ENCODE data around the gene NAGLU. TPM values are rescaled to one million over a fixed set of nuclear protein-coding genes. Genes with fewer than 3 reads are reported as not detected.
A peak's percentile ranks its signal among the peaks of the same experiment; 100 is the strongest.

The NAGLU gene
- total and polyA plus RNA-seq, 2 of the 13 experiments (the other 11 are each of a cell fraction or from before 2014, with no cell fraction given) = 28.2 to 40.1 TPM

DNA sequence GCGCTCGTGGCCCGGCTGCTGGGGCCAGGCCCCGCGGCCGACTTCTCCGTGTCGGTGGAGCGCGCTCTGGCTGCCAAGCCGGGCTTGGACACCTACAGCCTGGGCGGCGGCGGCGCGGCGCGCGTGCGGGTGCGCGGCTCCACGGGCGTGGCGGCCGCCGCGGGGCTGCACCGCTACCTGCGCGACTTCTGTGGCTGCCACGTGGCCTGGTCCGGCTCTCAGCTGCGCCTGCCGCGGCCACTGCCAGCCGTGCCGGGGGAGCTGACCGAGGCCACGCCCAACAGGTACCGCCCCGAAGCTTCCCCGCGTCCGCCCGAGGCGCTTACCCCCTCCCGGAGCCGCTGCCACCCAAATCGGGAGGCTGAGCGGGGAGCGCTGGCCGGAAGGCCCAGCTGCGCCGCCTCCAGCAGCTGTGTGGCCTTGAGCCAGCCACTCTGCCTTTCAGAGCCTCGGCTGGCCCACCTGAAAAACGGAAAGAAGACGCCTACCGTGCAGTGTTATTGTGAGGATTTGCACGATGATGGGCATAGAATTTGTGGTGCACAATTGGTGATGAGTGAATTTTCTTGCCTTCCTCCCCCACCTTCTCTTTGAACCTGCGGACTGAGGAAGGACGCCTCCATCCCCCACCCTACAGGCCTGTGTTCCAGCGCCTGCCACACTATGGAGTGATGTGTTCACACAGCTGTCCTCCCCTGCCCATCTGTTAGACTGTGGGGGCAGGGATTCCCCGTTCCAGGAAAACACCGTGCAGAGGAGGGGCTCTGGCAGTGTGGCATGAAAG lies 523 bp downstream of the NAGLU start (continued):
- TF ChIP-seq, protein P1, sequence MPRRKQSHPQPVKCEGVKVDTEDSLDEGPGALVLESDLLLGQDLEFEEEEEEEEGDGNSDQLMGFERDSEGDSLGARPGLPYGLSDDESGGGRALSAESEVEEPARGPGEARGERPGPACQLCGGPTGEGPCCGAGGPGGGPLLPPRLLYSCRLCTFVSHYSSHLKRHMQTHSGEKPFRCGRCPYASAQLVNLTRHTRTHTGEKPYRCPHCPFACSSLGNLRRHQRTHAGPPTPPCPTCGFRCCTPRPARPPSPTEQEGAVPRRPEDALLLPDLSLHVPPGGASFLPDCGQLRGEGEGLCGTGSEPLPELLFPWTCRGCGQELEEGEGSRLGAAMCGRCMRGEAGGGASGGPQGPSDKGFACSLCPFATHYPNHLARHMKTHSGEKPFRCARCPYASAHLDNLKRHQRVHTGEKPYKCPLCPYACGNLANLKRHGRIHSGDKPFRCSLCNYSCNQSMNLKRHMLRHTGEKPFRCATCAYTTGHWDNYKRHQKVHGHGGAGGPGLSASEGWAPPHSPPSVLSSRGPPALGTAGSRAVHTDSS (CRISPR knock-in tag; conservative IDR thresholded peaks at IDR 0.05) = no peak
- no peak for TF ChIP-seq ZFP90 (CRISPR knock-in tag; IDR thresholded peaks at IDR 0.05; ENCODE audit: borderline replicate concordance)
- no peak for TF ChIP-seq SMARCE1 (IDR thresholded peaks at IDR 0.05; ENCODE audit: borderline replicate concordance)
- peak; percentile 60 for TF ChIP-seq TAF1 (CRISPR knock-in tag; IDR thresholded peaks at IDR 0.05)
- peak; percentile 74; the same call in 1 of the 2 replicates for TF ChIP-seq HES4 (CRISPR knock-in tag; IDR thresholded peaks at IDR 0.05; ENCODE audit: borderline replicate concordance)
- no peak for TF ChIP-seq ZNF775 (CRISPR knock-in tag; IDR thresholded peaks at IDR 0.05; ENCODE audit: borderline replicate concordance)
- TF ChIP-seq PATZ1 (CRISPR knock-in tag; IDR thresholded peaks at IDR 0.05) = peak; percentile 95
- TF ChIP-seq PHF8 (CRISPR knock-in tag; IDR thresholded peaks at IDR 0.05) = peak; percentile 77
- TF ChIP-seq, protein P2, sequence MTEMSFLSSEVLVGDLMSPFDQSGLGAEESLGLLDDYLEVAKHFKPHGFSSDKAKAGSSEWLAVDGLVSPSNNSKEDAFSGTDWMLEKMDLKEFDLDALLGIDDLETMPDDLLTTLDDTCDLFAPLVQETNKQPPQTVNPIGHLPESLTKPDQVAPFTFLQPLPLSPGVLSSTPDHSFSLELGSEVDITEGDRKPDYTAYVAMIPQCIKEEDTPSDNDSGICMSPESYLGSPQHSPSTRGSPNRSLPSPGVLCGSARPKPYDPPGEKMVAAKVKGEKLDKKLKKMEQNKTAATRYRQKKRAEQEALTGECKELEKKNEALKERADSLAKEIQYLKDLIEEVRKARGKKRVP (CRISPR knock-in tag; IDR thresholded peaks at IDR 0.05) = no peak
- peak; percentile 65; the same call in 1 of the 2 replicates for TF ChIP-seq ZBTB34 (CRISPR knock-in tag; IDR thresholded peaks at IDR 0.05)
- TF ChIP-seq DNMT1 (CRISPR knock-in tag; IDR thresholded peaks at IDR 0.05) = no peak
- TF ChIP-seq KLF15 (CRISPR knock-in tag; IDR thresholded peaks at IDR 0.05; ENCODE audit: borderline replicate concordance) = no peak
- TF ChIP-seq ZKSCAN5 (CRISPR knock-in tag; IDR thresholded peaks at IDR 0.05) = no peak
- TF ChIP-seq ZNF546 (CRISPR knock-in tag; conservative IDR thresholded peaks at IDR 0.05) = peak; percentile 80
- 0 out of 2 replicates have a peak, but pooled peaks have one; percentile 28 for TF ChIP-seq ZNF879 (CRISPR knock-in tag; IDR thresholded peaks at IDR 0.05)
- no peak for TF ChIP-seq TBX3 (IDR thresholded peaks at IDR 0.05; ENCODE audit: borderline replicate concordance)
- TF ChIP-seq ZNF446 (CRISPR knock-in tag; IDR thresholded peaks at IDR 0.05) = 0 out of 2 replicates have a peak, but pooled peaks have one; percentile 53
- TF ChIP-seq, protein P3, sequence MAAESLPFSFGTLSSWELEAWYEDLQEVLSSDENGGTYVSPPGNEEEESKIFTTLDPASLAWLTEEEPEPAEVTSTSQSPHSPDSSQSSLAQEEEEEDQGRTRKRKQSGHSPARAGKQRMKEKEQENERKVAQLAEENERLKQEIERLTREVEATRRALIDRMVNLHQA (CRISPR knock-in tag; IDR thresholded peaks at IDR 0.05) = no peak
- TF ChIP-seq TFDP2 (CRISPR knock-in tag; IDR thresholded peaks at IDR 0.05) = no peak; the same call in none of the 2 replicates
- TF ChIP-seq CBX2 (IDR thresholded peaks at IDR 0.05; ENCODE audit: low read depth, low read length) = no peak
- no peak; the same call in 1 of the 2 replicates for TF ChIP-seq CBX2 (CRISPR knock-in tag; IDR thresholded peaks at IDR 0.05; ENCODE audit: low read depth)
- TF ChIP-seq MTF1 (CRISPR knock-in tag; IDR thresholded peaks at IDR 0.05) = no peak

Data from HepG2 (cell line).